H9 (cell line): ENCODE measurements around the gene DDI1. TPM values are rescaled to one million over a fixed set of nuclear protein-coding genes. Genes with fewer than 3 reads are reported as not detected.

Source experiments
- DNase-seq: peaks from one replicate; pipeline ENCODE4 v3.0.0-alpha.2; 2017
- H2AFZ ChIP-seq: one replicate; pipeline ENCODE4 v1.6.1; 2013; ENCODE audit warnings: mild to moderate bottlenecking, low read length, control low read depth, moderate library complexity
- H2AK5ac ChIP-seq: 2 replicates; pipeline ENCODE4 v1.6.1; 2013; ENCODE audit warnings: low read length, control low read depth, mixed read lengths; ENCODE audit not compliant: insufficient read length
- H2BK120ac ChIP-seq: one replicate; pipeline ENCODE4 v1.6.1; 2013; ENCODE audit warnings: low read depth, mild to moderate bottlenecking, low read length, control low read depth, inconsistent platforms; ENCODE audit not compliant: poor library complexity, severe bottlenecking
- H2BK12ac ChIP-seq: 2 replicates; pipeline ENCODE4 v1.6.1; 2013; ENCODE audit warnings: low read length, control low read depth, mixed read lengths, low read depth; ENCODE audit not compliant: insufficient read length
- H2BK15ac ChIP-seq: 2 replicates; pipeline ENCODE4 v1.6.1; 2013; ENCODE audit warnings: low read depth, low read length, control low read depth
- H2BK20ac ChIP-seq: one replicate; pipeline ENCODE4 v1.6.1; 2013; ENCODE audit warnings: low read depth, mild to moderate bottlenecking, low read length, control low read depth, inconsistent platforms; ENCODE audit not compliant: poor library complexity, severe bottlenecking
- H2BK5ac ChIP-seq: 2 replicates; pipeline ENCODE4 v1.6.1; 2013; ENCODE audit warnings: low read length, control low read depth, mixed read lengths; ENCODE audit not compliant: insufficient read length
- H3K14ac ChIP-seq: 2 replicates; pipeline ENCODE4 v1.6.1; 2013; ENCODE audit warnings: low read length, control low read depth; ENCODE audit not compliant: insufficient read depth
- H3K18ac ChIP-seq: 2 replicates; pipeline ENCODE4 v1.6.1; 2013; ENCODE audit warnings: low read depth, mild to moderate bottlenecking, mixed read lengths, low read length, control low read depth; ENCODE audit not compliant: insufficient read length
- H3K23ac ChIP-seq: 2 replicates; pipeline ENCODE4 v1.6.1; 2013; ENCODE audit warnings: low read length, control low read depth, mixed read lengths, low read depth; ENCODE audit not compliant: insufficient read length
- H3K23me2 ChIP-seq: 2 replicates; pipeline ENCODE4 v1.6.1; 2013; ENCODE audit warnings: low read depth, mild to moderate bottlenecking, mixed read lengths, low read length, control low read depth; ENCODE audit not compliant: insufficient read length, poor library complexity, severe bottlenecking
- H3K27ac ChIP-seq: 2 replicates; pipeline ENCODE4 v1.5.1; 2013; ENCODE audit warnings: low read length, control low read depth, mixed read lengths, low read depth; ENCODE audit not compliant: insufficient read length
- H3K27me3 ChIP-seq: 2 replicates; pipeline ENCODE4 v1.6.1; 2013; ENCODE audit warnings: low read length, control low read depth, inconsistent platforms; ENCODE audit not compliant: insufficient read depth
- H3K4ac ChIP-seq: 2 replicates; pipeline ENCODE4 v1.6.1; 2013; ENCODE audit warnings: low read depth, mild to moderate bottlenecking, control low read depth, inconsistent platforms, low read length, moderate library complexity
- H3K4me1 ChIP-seq: 2 replicates; pipeline ENCODE4 v1.6.1; 2013; ENCODE audit warnings: low read length, control low read depth, inconsistent platforms; ENCODE audit not compliant: insufficient read depth
- H3K4me2 ChIP-seq: 2 replicates; pipeline ENCODE4 v1.6.1; 2013; ENCODE audit warnings: low read length, control low read depth, mixed read lengths; ENCODE audit not compliant: insufficient read length, insufficient read depth
- H3K56ac ChIP-seq: 2 replicates; pipeline ENCODE4 v1.6.1; 2013; ENCODE audit warnings: low read depth, mild to moderate bottlenecking, mixed read lengths, low read length, control low read depth; ENCODE audit not compliant: insufficient read length
- H3K79me1 ChIP-seq: 2 replicates; pipeline ENCODE4 v1.6.1; 2013; ENCODE audit warnings: low read depth, mild to moderate bottlenecking, moderate library complexity, low read length, control low read depth, inconsistent platforms; ENCODE audit not compliant: insufficient read depth, poor library complexity, severe bottlenecking
- H3K79me2 ChIP-seq: 2 replicates; pipeline ENCODE4 v1.6.1; 2013; ENCODE audit warnings: low read length, control low read depth, inconsistent platforms; ENCODE audit not compliant: insufficient read depth
- H3K9ac ChIP-seq: 2 replicates; pipeline ENCODE4 v1.6.1; 2013; ENCODE audit warnings: low read length, control low read depth, mixed read lengths; ENCODE audit not compliant: insufficient read length; ENCODE audit errors: extremely low read depth
- H3K9me3 ChIP-seq: one replicate; pipeline ENCODE4 v1.6.1; 2013; ENCODE audit warnings: low read depth, low read length, inconsistent platforms; ENCODE audit not compliant: control insufficient read depth
- H3T11ph ChIP-seq: one replicate; pipeline ENCODE4 v1.6.1; 2013; ENCODE audit warnings: mild to moderate bottlenecking, low read length, control low read depth, inconsistent platforms
- H4K20me1 ChIP-seq: one replicate; pipeline ENCODE4 v1.6.1; 2013; ENCODE audit not compliant: control insufficient read depth, insufficient read length, insufficient read depth
- H4K5ac ChIP-seq: 2 replicates; pipeline ENCODE4 v1.6.1; 2013; ENCODE audit warnings: low read depth, mild to moderate bottlenecking, mixed read lengths, low read length, control low read depth; ENCODE audit not compliant: insufficient read length
- H4K8ac ChIP-seq: replicated peaks from 2 replicates; pipeline ENCODE4 v1.6.1; 2013; ENCODE audit warnings: low read length, control low read depth, mixed read lengths, low read depth; ENCODE audit not compliant: insufficient read length
- H4K91ac ChIP-seq: 2 replicates; pipeline ENCODE4 v1.6.1; 2013; ENCODE audit warnings: low read depth, mild to moderate bottlenecking, moderate library complexity, mixed read lengths, low read length, control low read depth; ENCODE audit not compliant: insufficient read length
- H3K27ac Mint-ChIP-seq, 3 experiments: 2 replicates in 2 of 3; 3 replicates in 1 of 3; pipeline ENCODE4 v1.8.0; 2020 to 2021; ENCODE audit warnings: mixed read lengths in 3 of 3, mild to moderate bottlenecking in 1 of 3, moderate library complexity in 1 of 3
- H3K27me3 Mint-ChIP-seq: 2 replicates; pipeline ENCODE4 v1.8.0; 2021; ENCODE audit warnings: low read depth, mild to moderate bottlenecking, moderate library complexity, mixed read lengths
- H3K36me3 Mint-ChIP-seq, 3 experiments: 2 replicates in 2 of 3; 3 replicates in 1 of 3; pipeline ENCODE4 v1.8.0; 2020 to 2021; ENCODE audit warnings: low read depth in 3 of 3, mixed read lengths in 3 of 3; ENCODE audit not compliant: insufficient read depth in 1 of 3
- H3K4me1 Mint-ChIP-seq, 2 experiments: 2 replicates each; pipeline ENCODE4 v1.8.0; 2020; ENCODE audit warnings: mixed read lengths in 2 of 2
- H3K4me3 Mint-ChIP-seq, 2 experiments: 2 replicates in 1 of 2; 3 replicates in 1 of 2; pipeline ENCODE4 v1.8.0; 2020 to 2021; ENCODE audit warnings: mild to moderate bottlenecking in 2 of 2, mixed read lengths in 2 of 2, moderate library complexity in 1 of 2
- H3K9me3 Mint-ChIP-seq, 2 experiments: 2 replicates in 1 of 2; 3 replicates in 1 of 2; pipeline ENCODE4 v1.8.0; 2020; ENCODE audit warnings: mild to moderate bottlenecking in 2 of 2, mixed read lengths in 2 of 2, moderate library complexity in 1 of 2
- WGBS: extraction: QIAGEN DNeasy Blood & Tissue Kit; methylation state at CpG from one replicate; pipeline ENCODE4 v1.1.7; 2013; ENCODE audit warnings: missing lambda C conversion rate, low lambda C conversion rate, mixed read lengths; ENCODE audit not compliant: insufficient read length; ENCODE audit errors: extremely low coverage; 5-methylcytosine and 5-hydroxymethylcytosine counted together
- total RNA-seq: library from RNA; stranded (reverse); gene quantifications from 2 replicates; pipeline ENCODE4 v1.2.1, GENCODE V29; 2021
- TF ChIP-seq, protein P1 (sequence below): fragments of 200-600 bp; sonication (generic); conservative IDR thresholded peaks from 3 replicates; pipeline ENCODE4 v1.8.0; 2021; ENCODE audit warnings: antibody characterized with exemption, mild to moderate bottlenecking

The DDI1 gene
- total RNA-seq, 1 experiment from 2014 or later = not detected

- Histone ChIP-seq H4K5ac (no peak overlapping the region), H4K20me1 (no peaks in the 10 kb centered on the region), H3K9me3 (no peaks in the 10 kb centered on the region), H2BK5ac (no peak overlapping the region), H3K79me2 (no peaks in the 10 kb centered on the region), H2BK15ac (no peak overlapping the region), H3K27me3 (no peaks in the 10 kb centered on the region), H2BK120ac (no peak overlapping the region), H3T11ph (no peak overlapping the region), H3K23ac (no peak overlapping the region), H3K79me1 (no peaks in the 10 kb centered on the region), H2BK20ac (no peak overlapping the region), H3K56ac (no peak overlapping the region), H3K9ac (no peak overlapping the region), H3K4ac (no peak overlapping the region), H2AFZ (no peak overlapping the region), H4K91ac (no peak overlapping the region), H3K18ac (no peak overlapping the region), H3K14ac (no peak overlapping the region), H3K23me2 (no peaks in the 10 kb centered on the region), H2BK12ac (no peak overlapping the region), H4K8ac (no peak overlapping the region), H3K27ac (no peak overlapping the region), H3K4me1 (no peaks in the 10 kb centered on the region), H3K4me2 (no peak overlapping the region), H2AK5ac (no peak overlapping the region)
- no CpG with 5 or more reads among the region's 4 CpGs for WGBS
- TF ChIP-seq, protein P1, sequence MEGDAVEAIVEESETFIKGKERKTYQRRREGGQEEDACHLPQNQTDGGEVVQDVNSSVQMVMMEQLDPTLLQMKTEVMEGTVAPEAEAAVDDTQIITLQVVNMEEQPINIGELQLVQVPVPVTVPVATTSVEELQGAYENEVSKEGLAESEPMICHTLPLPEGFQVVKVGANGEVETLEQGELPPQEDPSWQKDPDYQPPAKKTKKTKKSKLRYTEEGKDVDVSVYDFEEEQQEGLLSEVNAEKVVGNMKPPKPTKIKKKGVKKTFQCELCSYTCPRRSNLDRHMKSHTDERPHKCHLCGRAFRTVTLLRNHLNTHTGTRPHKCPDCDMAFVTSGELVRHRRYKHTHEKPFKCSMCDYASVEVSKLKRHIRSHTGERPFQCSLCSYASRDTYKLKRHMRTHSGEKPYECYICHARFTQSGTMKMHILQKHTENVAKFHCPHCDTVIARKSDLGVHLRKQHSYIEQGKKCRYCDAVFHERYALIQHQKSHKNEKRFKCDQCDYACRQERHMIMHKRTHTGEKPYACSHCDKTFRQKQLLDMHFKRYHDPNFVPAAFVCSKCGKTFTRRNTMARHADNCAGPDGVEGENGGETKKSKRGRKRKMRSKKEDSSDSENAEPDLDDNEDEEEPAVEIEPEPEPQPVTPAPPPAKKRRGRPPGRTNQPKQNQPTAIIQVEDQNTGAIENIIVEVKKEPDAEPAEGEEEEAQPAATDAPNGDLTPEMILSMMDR = no peak
- no peak for DNase-seq
- H3K36me3 Mint-ChIP-seq = no peaks in the 10 kb centered on the region; a peak in 1 of 7 replicates
- peak overlapping the region in 2 of 3 experiments; percentile 11 to 32; a peak in 3 of 7 replicates for H3K27ac Mint-ChIP-seq
- no peaks in the 10 kb centered on the region for H3K27me3 Mint-ChIP-seq
- no peaks in the 10 kb centered on the region for H3K9me3 Mint-ChIP-seq
- H3K4me1 Mint-ChIP-seq = peaks cover 5 to 6% of the 10 kb centered on the region in 2 experiments; a peak in 2 of 4 replicates
- H3K4me3 Mint-ChIP-seq = no peak overlapping the region
Observed at GRCh38 chr11:104075706-104076105, 39.3 kb downstream of the DDI1 start.
